A673 (cell line): Measurements from ENCODE around the gene ARAP2. TPM values are rescaled to one million over a fixed set of nuclear protein-coding genes. Genes with fewer than 3 reads are reported as not detected.

ENCODE experiments used
- BruUV-seq: library from RNA; stranded (reverse); fragments of 400-500 nt; replicated peaks from 2 replicates; lab custom pipeline; 2021; lab: Mats Ljungman, UMichigan
- CTCF ChIA-PET: fragments of 300-600 bp; sonication (Branson Sonifier 250); formaldehyde crosslinking; loops from one replicate; lab custom pipeline; 2022; ENCODE audit warnings: antibody characterized with exemption; lab: Charles Lee
- POLR2A ChIA-PET: fragments of 300-600 bp; sonication (Branson Sonifier 250); formaldehyde crosslinking; loops from one replicate; lab custom pipeline; 2022; ENCODE audit warnings: antibody characterized with exemption; ENCODE audit not compliant: low non-redundant PET; lab: Charles Lee
- DNase-seq: peaks from one replicate; pipeline ENCODE4 v3.0.0-alpha.2; 2015; ENCODE audit warnings: low spot score
- H3K27ac ChIP-seq: fragments of 200-600 bp; sonication (generic); 2 replicates; pipeline ENCODE4 v1.5.1; 2016; ENCODE audit warnings: mixed run types, low read depth, mild to moderate bottlenecking, mixed read lengths, antibody characterized with exemption, low read length; ENCODE audit not compliant: poor library complexity, severe bottlenecking
- H3K27me3 ChIP-seq: fragments of 200-600 bp; sonication (generic); replicated peaks from 2 replicates; pipeline ENCODE4 v1.6.1; 2017; ENCODE audit warnings: mixed run types, low read depth, mild to moderate bottlenecking, mixed read lengths, antibody characterized with exemption, low read length; ENCODE audit not compliant: insufficient read depth, poor library complexity
- H3K36me3 ChIP-seq: fragments of 200-600 bp; sonication (generic); 2 replicates; pipeline ENCODE4 v1.6.1; 2016; ENCODE audit warnings: mixed run types, mild to moderate bottlenecking, mixed read lengths, antibody characterized with exemption, low read length; ENCODE audit not compliant: insufficient read depth, poor library complexity, severe bottlenecking
- H3K4me1 ChIP-seq: fragments of 200-600 bp; sonication (generic); 2 replicates; pipeline ENCODE4 v1.6.1; 2017; ENCODE audit warnings: mixed run types, mild to moderate bottlenecking, mixed read lengths, antibody characterized with exemption, low read length; ENCODE audit not compliant: insufficient read depth, poor library complexity, severe bottlenecking
- H3K4me3 ChIP-seq: fragments of 200-600 bp; sonication (generic); 2 replicates; pipeline ENCODE4 v1.5.1; 2016; ENCODE audit warnings: low read depth, mixed run types, mild to moderate bottlenecking, mixed read lengths, low read length; ENCODE audit not compliant: poor library complexity, severe bottlenecking
- H3K9me3 ChIP-seq: fragments of 200-600 bp; sonication (generic); 2 replicates; pipeline ENCODE4 v1.6.1; 2016; ENCODE audit warnings: mixed run types, low read depth, mild to moderate bottlenecking, mixed read lengths, antibody characterized with exemption, low read length; ENCODE audit not compliant: poor library complexity, severe bottlenecking
- CTCF ChIP-seq: fragments of 300-800, 200-600 bp; sonication (generic); conservative IDR thresholded peaks from 2 replicates; pipeline ENCODE4 v1.5.1; 2017; ENCODE audit warnings: low read depth, mild to moderate bottlenecking, antibody characterized with exemption, low read length, moderate library complexity, mixed read lengths
- EZH2 ChIP-seq: fragments of 200-600 bp; sonication (generic); IDR thresholded peaks from 2 replicates; pipeline ENCODE4 v1.6.1; 2017; ENCODE audit warnings: borderline replicate concordance, low read depth, mild to moderate bottlenecking, mixed read lengths, antibody characterized with exemption, low read length; ENCODE audit not compliant: poor library complexity, severe bottlenecking
- intact Hi-C: fragments of 100-400 bp; cut with micrococcal nuclease; formaldehyde crosslinking; loops from one replicate; pipeline ENCODE4 v1.10.0; 2022; ENCODE audit not compliant: unreplicated experiment
- total RNA-seq: library from RNA; stranded (reverse); gene quantifications from 2 replicates; pipeline ENCODE4 v1.2.3, GENCODE V29; 2021

The ARAP2 gene
- total RNA-seq, 1 experiment from 2014 or later, result 0.06 TPM

- no TSS peak for BruUV-seq
- Histone ChIP-seq H3K27ac (no peak overlapping the region), H3K9me3 (no peaks in the 10 kb centered on the region), H3K27me3 (no peaks in the 10 kb centered on the region), H3K4me1 (no peaks in the 10 kb centered on the region), H3K4me3 (no peak overlapping the region), H3K36me3 (no peaks in the 10 kb centered on the region)
- ChIA-PET POLR2A (no interaction called here), CTCF (no interaction called here)
- TF ChIP-seq CTCF (no peak), EZH2 (no peak)
- no peak for DNase-seq
- intact Hi-C loops, result no loop called here
These were observed 178.9 kb downstream of the ARAP2 start for GRCh38 chr4:36065274-36065871.

GRCh38 chr4:36064117-36064516, 180.2 kb downstream of the ARAP2 start:
- Histone ChIP-seq H3K4me1 (no peaks in the 10 kb centered on the region), H3K9me3 (no peaks in the 10 kb centered on the region), H3K4me3 (no peak overlapping the region), H3K27me3 (no peaks in the 10 kb centered on the region), H3K27ac (no peak overlapping the region), H3K36me3 (no peaks in the 10 kb centered on the region)
- ChIA-PET POLR2A (no interaction called here), CTCF (no interaction called here)
- no peak for DNase-seq
- no TSS peak for BruUV-seq
- TF ChIP-seq CTCF, result no peak
- intact Hi-C loops, result no loop called here

- Histone ChIP-seq H3K27me3 (no peaks in the 10 kb centered on the region), H3K4me3 (no peak overlapping the region), H3K4me1 (no peaks in the 10 kb centered on the region), H3K9me3 (no peaks in the 10 kb centered on the region), H3K36me3 (no peaks in the 10 kb centered on the region), H3K27ac (no peak overlapping the region)
- intact Hi-C loops, result no loop called here
- no peak for TF ChIP-seq CTCF
- TF ChIP-seq EZH2, result no peak
- no peak for DNase-seq
- POLR2A ChIA-PET, result no interaction called here
- no TSS peak for BruUV-seq
- CTCF ChIA-PET, result no interaction called here
These were observed 188.2 kb downstream of the ARAP2 start for GRCh38 chr4:36056136-36056535.
